Left lung (tissue), 10 donors: ENCODE results near the gene ASB10. TPM values are rescaled to one million over a fixed set of nuclear protein-coding genes. Genes with fewer than 3 reads are reported as not detected.

ENCODE experiments used
- ATAC-seq: fragments of 200-7000 bp; cut with Tn5 transposase; one replicate; pipeline ENCODE4 v1.9.1; 2020; ENCODE audit warnings: moderate library complexity
- DNase-seq, 4 donors: peaks; one replicate each; pipeline ENCODE4 v3.0.0-alpha.2; 2013 to 2020
- H3K27ac ChIP-seq, 2 donors: fragments of 200-600 bp; sonication (generic) in 1 of 2; one replicate each; pipeline versions ENCODE4 v1.5.0 to v1.8.0; 2020 to 2021
- H3K27me3 ChIP-seq, 2 donors: fragments of 200-600 bp; sonication (generic) in 1 of 2; one replicate each; pipeline versions ENCODE4 v1.5.0 to v1.8.0; 2020 to 2021
- H3K36me3 ChIP-seq, 2 donors: fragments of 200-600 bp; sonication (generic) in 1 of 2; one replicate each; pipeline versions ENCODE4 v1.5.0 to v1.8.0; 2020 to 2021
- H3K4me1 ChIP-seq, 2 donors: fragments of 200-600 bp; one replicate each; pipeline ENCODE4 v1.8.0; 2021
- H3K4me3 ChIP-seq, 2 donors: fragments of 200-600 bp; sonication (generic) in 1 of 2; one replicate each; pipeline versions ENCODE4 v1.5.0 to v1.8.0; 2020 to 2021; ENCODE audit warnings: mild to moderate bottlenecking in 1 of 2
- H3K9me3 ChIP-seq, 2 donors: fragments of 200-600 bp; sonication (generic) in 1 of 2; one replicate each; pipeline versions ENCODE4 v1.5.0 to v1.8.0; 2020 to 2021
- intact Hi-C, 2 donors: fragments of 100-400 bp; cut with DNase I; formaldehyde crosslinking; loops; one replicate each; pipeline versions ENCODE4 v1.11.2 to v1.14.2; 2022
- polyA plus RNA-seq, 6 donors: library from polyadenylated mRNA; unstranded; fragments of 120-200 nt; gene quantifications; one replicate each; pipeline ENCODE4 v1.2.1, GENCODE V29; 2013; ENCODE audit not compliant: insufficient read length in 6 of 6
- total RNA-seq, 2 donors: library from RNA; stranded (reverse); fragmentation: NEBNext Ultra II Directional; extraction: Animal tissue kit (Norgen Biotek cat#: 25700); gene quantifications; one replicate each; pipeline ENCODE4 v1.2.1, GENCODE V29; 2021
- TF ChIP-seq, protein P1 (sequence below), 2 donors: fragments of 200-600 bp; sonication (generic) in 1 of 2; IDR thresholded peaks; one replicate each; pipeline versions ENCODE4 v1.5.0 to v1.8.0; 2021; ENCODE audit warnings: antibody characterized with exemption in 2 of 2
- donor health status: DM: no; HTN: yes; CAD: no.
- donor health status: DM: no; HTN: no; CAD: no.

ASB10 gene
- total and polyA plus RNA-seq, 8 donors, result not detected

DNA sequence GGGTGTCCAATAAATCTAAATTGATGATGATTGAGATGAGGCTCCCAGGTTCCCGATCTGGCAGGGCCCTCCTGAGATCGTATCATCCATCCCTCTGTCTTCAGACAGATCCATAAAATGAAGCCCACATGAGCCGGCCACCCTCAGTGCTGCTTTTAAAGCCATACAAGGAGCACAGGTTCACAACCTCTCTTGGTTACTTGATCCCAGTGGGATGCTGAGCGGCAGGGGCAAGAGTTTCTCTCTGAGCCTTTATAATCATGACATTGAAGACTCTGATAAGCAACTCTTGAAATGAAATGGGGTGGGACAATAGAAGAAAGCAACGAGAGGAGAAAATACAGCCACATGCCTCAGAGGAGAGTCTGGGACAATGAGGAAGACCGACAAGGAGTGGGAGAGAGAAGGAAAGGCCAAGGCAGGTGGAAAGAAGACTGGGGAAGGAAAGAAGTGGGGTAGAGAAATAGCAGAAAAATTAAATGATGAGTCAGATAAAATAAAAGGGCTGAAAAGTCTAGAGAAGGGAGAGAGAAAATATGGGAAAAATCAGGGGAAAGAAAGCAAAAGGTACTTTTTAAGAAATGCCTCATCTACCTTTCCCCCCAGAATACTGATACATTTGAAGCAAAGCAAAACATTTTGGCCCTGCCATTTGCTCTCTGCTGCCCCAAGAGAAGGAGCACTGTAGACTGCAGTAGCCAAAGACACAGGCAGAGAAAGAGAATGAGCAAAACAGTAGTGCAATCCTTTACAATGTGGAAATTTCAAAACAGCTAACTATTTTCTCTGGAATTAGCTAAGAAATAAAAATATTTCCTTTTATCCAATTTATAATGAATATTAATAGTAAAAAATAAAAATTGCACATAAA is 34.2 kb downstream of the ASB10 start:
- no peak for ATAC-seq
- no peak overlapping the region for H3K4me3 ChIP-seq

DNA sequence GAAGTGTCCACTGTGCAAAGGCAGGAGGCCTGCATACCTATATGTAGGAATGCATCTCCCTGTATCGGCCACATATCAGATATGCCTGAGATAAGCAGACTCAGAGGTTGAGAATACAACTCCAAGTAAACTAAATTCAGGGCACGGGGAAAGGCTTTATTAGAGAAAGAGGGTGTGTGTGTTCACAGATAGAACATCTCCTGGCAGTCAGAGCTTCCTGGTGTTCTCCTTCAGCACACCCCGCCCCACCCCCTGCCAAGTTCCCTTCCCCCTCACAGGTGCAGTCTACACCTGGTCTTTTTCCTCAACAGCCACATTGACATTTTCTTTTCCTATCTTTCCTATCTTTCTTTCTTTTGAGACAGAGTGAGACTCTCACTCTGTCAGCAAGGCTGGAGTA is 36.7 kb downstream of the ASB10 start:
- no peak for ATAC-seq
- intact Hi-C loops, result no loop called here
- no peak for DNase-seq
- no peaks in the 10 kb centered on the region for H3K36me3 ChIP-seq
- H3K9me3 ChIP-seq, result no peaks in the 10 kb centered on the region
- H3K27ac ChIP-seq, result no peak overlapping the region
- H3K4me3 ChIP-seq, result no peak overlapping the region
- TF ChIP-seq, protein P1, sequence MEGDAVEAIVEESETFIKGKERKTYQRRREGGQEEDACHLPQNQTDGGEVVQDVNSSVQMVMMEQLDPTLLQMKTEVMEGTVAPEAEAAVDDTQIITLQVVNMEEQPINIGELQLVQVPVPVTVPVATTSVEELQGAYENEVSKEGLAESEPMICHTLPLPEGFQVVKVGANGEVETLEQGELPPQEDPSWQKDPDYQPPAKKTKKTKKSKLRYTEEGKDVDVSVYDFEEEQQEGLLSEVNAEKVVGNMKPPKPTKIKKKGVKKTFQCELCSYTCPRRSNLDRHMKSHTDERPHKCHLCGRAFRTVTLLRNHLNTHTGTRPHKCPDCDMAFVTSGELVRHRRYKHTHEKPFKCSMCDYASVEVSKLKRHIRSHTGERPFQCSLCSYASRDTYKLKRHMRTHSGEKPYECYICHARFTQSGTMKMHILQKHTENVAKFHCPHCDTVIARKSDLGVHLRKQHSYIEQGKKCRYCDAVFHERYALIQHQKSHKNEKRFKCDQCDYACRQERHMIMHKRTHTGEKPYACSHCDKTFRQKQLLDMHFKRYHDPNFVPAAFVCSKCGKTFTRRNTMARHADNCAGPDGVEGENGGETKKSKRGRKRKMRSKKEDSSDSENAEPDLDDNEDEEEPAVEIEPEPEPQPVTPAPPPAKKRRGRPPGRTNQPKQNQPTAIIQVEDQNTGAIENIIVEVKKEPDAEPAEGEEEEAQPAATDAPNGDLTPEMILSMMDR (IDR thresholded peaks at IDR 0.05), result no peak
- H3K4me1 ChIP-seq, result no peaks in the 10 kb centered on the region
- peaks cover 14 to 64% of the 10 kb centered on the region in 2 donors for H3K27me3 ChIP-seq

More for the DNA sequence above, 34.2 kb downstream of the ASB10 start:
- peaks cover 14 to 86% of the 10 kb centered on the region in 2 donors for H3K27me3 ChIP-seq
- no peak overlapping the region for H3K27ac ChIP-seq
- TF ChIP-seq, protein P1 (IDR thresholded peaks at IDR 0.05), result no peak
- no peak for DNase-seq
- no peaks in the 10 kb centered on the region for H3K4me1 ChIP-seq
- intact Hi-C loops, result no loop called here
- no peaks in the 10 kb centered on the region for H3K9me3 ChIP-seq
- no peaks in the 10 kb centered on the region for H3K36me3 ChIP-seq

DNA sequence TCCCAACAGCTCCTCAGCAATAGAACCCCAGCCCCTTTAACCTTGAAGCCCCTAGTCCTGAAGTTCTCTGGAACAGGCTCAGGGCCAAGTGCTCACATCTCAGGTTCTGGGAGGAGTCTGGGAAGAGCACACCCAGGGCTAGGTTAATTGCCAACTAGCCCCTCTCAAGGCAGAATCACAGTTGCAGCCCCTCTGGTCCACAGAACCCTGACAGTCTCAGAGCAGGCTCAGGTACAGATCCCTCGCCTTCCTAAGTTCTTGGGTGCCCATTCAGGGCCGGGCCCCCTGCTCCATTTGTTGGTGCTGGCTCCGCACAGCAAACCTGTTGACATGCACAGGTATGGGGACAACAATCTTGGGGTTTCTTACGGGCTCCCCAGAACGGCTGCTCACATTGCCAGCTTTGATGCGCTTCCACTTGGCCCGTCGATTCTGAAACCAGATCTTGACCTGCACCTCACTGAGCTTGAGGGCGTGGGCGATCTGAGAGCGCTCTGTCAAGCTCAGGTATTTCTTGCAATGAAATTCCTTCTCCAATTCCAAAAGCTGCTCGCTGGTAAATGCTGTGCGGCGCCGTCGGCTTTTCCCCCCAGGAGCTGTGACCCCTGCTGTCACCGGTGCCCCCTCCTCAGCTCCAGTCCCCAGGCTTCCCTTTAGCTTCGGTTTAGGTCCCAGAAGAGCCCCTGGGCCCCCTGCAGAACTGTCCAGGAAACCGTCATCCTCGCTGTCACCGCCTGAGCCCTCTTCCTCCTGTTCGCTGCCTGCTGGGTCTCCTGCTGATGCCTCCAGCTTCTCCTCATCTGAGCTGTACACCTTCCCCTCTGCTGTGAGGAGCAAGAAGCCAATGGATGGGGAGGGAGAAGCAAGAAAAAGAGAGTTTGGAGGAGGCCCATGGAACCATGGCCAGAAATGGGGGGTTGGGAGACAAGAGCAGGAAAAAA is 38.5 kb downstream of the ASB10 start:
- Histone ChIP-seq H3K27ac (no peak overlapping the region), H3K36me3 (peaks cover 0 to 18% of the 10 kb centered on the region in 2 donors), H3K27me3 (peaks cover 14 to 52% of the 10 kb centered on the region in 2 donors), H3K4me3 (no peak overlapping the region), H3K9me3 (no peaks in the 10 kb centered on the region), H3K4me1 (no peaks in the 10 kb centered on the region)
- intact Hi-C loops, result no loop called here
- TF ChIP-seq, protein P1 (IDR thresholded peaks at IDR 0.05), result no peak
- DNase-seq (peak in 1 of 4 donors; percentile 40), ATAC-seq (peak; percentile 48)

GRCh38 chr7:151146761-151147160 is 40.3 kb downstream of the ASB10 start:
- peaks cover 0 to 36% of the 10 kb centered on the region in 2 donors for H3K36me3 ChIP-seq
- TF ChIP-seq, protein P1 (IDR thresholded peaks at IDR 0.05), result no peak
- no peak for ATAC-seq
- H3K27me3 ChIP-seq, result peaks cover 5 to 35% of the 10 kb centered on the region in 2 donors
- no peak for DNase-seq
- H3K4me1 ChIP-seq, result no peaks in the 10 kb centered on the region
- H3K9me3 ChIP-seq, result no peaks in the 10 kb centered on the region
- H3K27ac ChIP-seq, result no peak overlapping the region
- no peak overlapping the region for H3K4me3 ChIP-seq
- intact Hi-C loops, result no loop called here

GRCh38 chr7:151144387-151144786 is 42.7 kb downstream of the ASB10 start:
- no peak for ATAC-seq
- peaks cover 0 to 60% of the 10 kb centered on the region in 2 donors for H3K36me3 ChIP-seq
- intact Hi-C loops, result no loop called here

More at GRCh38 chr7:151144387-151144786, 42.7 kb downstream of the ASB10 start:
- TF ChIP-seq, protein P1 (IDR thresholded peaks at IDR 0.05), result no peak
- Histone ChIP-seq H3K4me3 (no peak overlapping the region), H3K27me3 (peaks cover 0 to 11% of the 10 kb centered on the region in 2 donors), H3K27ac (no peak overlapping the region), H3K9me3 (no peaks in the 10 kb centered on the region), H3K4me1 (no peaks in the 10 kb centered on the region)
- DNase-seq, result no peak
